ENCODE measurements around the gene PRICKLE2. TPM values are rescaled to one million over a fixed set of nuclear protein-coding genes. Genes with fewer than 3 reads are reported as not detected.

Gene PRICKLE2
- total and polyA plus RNA-seq, 2 donors (not counting 3 experiments of a cell fraction or from before 2014, with no cell fraction given) = 3.0 to 7.1 TPM

DNA sequence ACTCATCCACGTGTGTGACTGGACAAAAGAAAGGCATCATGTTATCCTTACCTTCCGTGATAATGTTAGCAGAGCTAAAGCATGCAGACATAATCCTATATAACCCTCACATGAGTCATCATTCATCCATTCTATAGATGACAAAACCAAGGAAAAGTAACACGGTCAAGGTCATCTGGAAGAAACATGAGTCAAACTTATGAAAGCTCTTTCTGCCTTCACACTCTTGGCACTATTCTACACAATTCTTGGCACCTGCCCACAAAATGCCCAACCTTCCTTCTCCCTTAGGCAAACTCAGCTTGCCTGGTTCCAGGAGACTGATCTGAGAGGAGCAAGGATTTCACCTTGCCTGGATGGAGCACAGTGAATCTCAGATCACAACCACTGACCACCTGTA is 66.9 kb downstream of the PRICKLE2 start:
- no peaks in the 10 kb centered on the region for H3K4me1 ChIP-seq (ENCODE audit: control insufficient read depth, extremely low read depth, insufficient read depth, low read length)
- no peaks in the 10 kb centered on the region for H3K27me3 ChIP-seq (ENCODE audit: control insufficient read depth in 2 of 2, insufficient read depth in 2 of 2, low read length in 2 of 2)
- dilution Hi-C loops (cut with MboI; ENCODE audit: extremely low pct_ligation_motif_present, low sequenced_read_pairs) = no loop called here
- H3K9me1 ChIP-seq (replicated peaks; ENCODE audit: control insufficient read depth, extremely low read depth, insufficient read depth, low read length) = no peaks in the 10 kb centered on the region
- no peaks in the 10 kb centered on the region for H3K9me3 ChIP-seq (replicated peaks; ENCODE audit: control insufficient read depth, insufficient read depth, low read length)
- BruUV-seq (replicated peaks) = no TSS peak
- FAIRE-seq (no peak), DNase-seq (ENCODE audit: low read depth, low spot score) (no peak)
- no peak overlapping the region for H3K4me3 ChIP-seq (replicated peaks in 1 of 3; ENCODE audit: insufficient read depth in 1 of 3, low read depth in 1 of 3, low read length in 3 of 3)
- no peaks in the 10 kb centered on the region for H4K20me1 ChIP-seq (replicated peaks; ENCODE audit: control insufficient read depth, extremely low read depth, insufficient read depth, low read length)
- H3K27ac ChIP-seq (ENCODE audit: insufficient read depth, low read depth, low read length) = no peak overlapping the region
- no peaks in the 10 kb centered on the region for H3K79me2 ChIP-seq (ENCODE audit: control insufficient read depth, insufficient read depth, low read length)
- ChIA-PET CTCF (interaction anchor here (1.6 to 1.8 kb wide), 2 partner anchors 10 to 67 kb away, joined by 5 to 10 read pairs; partner anchors contain the start of gene PRICKLE2), POLR2A (no interaction called here)
- H2AFZ ChIP-seq (ENCODE audit: low read depth, low read length) = no peak overlapping the region
- TF ChIP-seq, protein P1, sequence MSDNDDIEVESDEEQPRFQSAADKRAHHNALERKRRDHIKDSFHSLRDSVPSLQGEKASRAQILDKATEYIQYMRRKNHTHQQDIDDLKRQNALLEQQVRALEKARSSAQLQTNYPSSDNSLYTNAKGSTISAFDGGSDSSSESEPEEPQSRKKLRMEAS (IDR thresholded peaks at IDR 0.05; ENCODE audit: insufficient read depth, insufficient read length) = no peak
- TF ChIP-seq, protein P2, sequence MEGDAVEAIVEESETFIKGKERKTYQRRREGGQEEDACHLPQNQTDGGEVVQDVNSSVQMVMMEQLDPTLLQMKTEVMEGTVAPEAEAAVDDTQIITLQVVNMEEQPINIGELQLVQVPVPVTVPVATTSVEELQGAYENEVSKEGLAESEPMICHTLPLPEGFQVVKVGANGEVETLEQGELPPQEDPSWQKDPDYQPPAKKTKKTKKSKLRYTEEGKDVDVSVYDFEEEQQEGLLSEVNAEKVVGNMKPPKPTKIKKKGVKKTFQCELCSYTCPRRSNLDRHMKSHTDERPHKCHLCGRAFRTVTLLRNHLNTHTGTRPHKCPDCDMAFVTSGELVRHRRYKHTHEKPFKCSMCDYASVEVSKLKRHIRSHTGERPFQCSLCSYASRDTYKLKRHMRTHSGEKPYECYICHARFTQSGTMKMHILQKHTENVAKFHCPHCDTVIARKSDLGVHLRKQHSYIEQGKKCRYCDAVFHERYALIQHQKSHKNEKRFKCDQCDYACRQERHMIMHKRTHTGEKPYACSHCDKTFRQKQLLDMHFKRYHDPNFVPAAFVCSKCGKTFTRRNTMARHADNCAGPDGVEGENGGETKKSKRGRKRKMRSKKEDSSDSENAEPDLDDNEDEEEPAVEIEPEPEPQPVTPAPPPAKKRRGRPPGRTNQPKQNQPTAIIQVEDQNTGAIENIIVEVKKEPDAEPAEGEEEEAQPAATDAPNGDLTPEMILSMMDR (IDR thresholded peaks at IDR 0.05; ENCODE audit: extremely low read depth in 1 of 2, insufficient read depth in 1 of 2, low read depth in 1 of 2, low read length in 2 of 2) = no peak
- TF ChIP-seq POLR2A (IDR thresholded peaks at IDR 0.05; ENCODE audit: low read depth, low read length) = no peak
- no peak for TF ChIP-seq MYC (IDR thresholded peaks at IDR 0.05; ENCODE audit: low read depth, low read length)
- TF ChIP-seq FOS (IDR thresholded peaks at IDR 0.05; ENCODE audit: borderline replicate concordance, insufficient read depth, low read length) = no peak
- TF ChIP-seq EZH2 (IDR thresholded peaks at IDR 0.05; ENCODE audit: borderline replicate concordance, low read depth, low read length, severe bottlenecking) = no peak
- no peak for TF ChIP-seq JUN (IDR thresholded peaks at IDR 0.05; ENCODE audit: borderline replicate concordance, insufficient read depth, insufficient read length, low read depth)
- TF ChIP-seq POLR2AphosphoS5 (IDR thresholded peaks at IDR 0.05; ENCODE audit: insufficient read depth, low read depth, low read length) = no peak
- no peak for TF ChIP-seq GATA2 (IDR thresholded peaks at IDR 0.05; ENCODE audit: insufficient read depth, insufficient read length, low read depth, low read length)
- H3K36me3 ChIP-seq (ENCODE audit: control insufficient read depth in 2 of 2, extremely low read depth in 1 of 2, insufficient read depth in 2 of 2, low read length in 2 of 2) = peaks cover 0 to 10% of the 10 kb centered on the region in 2 experiments
- intact Hi-C loops (cut with micrococcal nuclease) = no loop called here
- H3K9ac ChIP-seq (replicated peaks; ENCODE audit: extremely low read depth, insufficient read depth, low read length) = no peak overlapping the region
- no peak overlapping the region for H3K4me2 ChIP-seq (ENCODE audit: insufficient read depth, low read length)
